K562 (cell line): ENCODE data around the gene NDUFAF8. TPM values are rescaled to one million over a fixed set of nuclear protein-coding genes. Genes with fewer than 3 reads are reported as not detected.
A peak's percentile ranks its signal among the peaks of the same experiment; 100 is the strongest.

Experiments used
- BRF1 ChIP-seq: IDR thresholded peaks from 3 replicates; pipeline ENCODE4 v1.6.1; 2011; ENCODE audit warnings: borderline replicate concordance, mild to moderate bottlenecking; ENCODE audit not compliant: insufficient read length; ENCODE audit errors: extremely low read depth
- NEUROD1 ChIP-seq: fragments of 150-350 bp; IDR thresholded peaks from 2 replicates; pipeline ENCODE4 v1.6.1; 2014; ENCODE audit warnings: borderline replicate concordance, low read length, low read depth; ENCODE audit not compliant: partially characterized antibody
- NR2C2 ChIP-seq, 2 experiments: fragments of 200-800 bp in 1 of 2; sonication (Bioruptor generic) in 1 of 2; sonication (generic) in 1 of 2; formaldehyde crosslinking in 1 of 2; IDR thresholded peaks; 2 replicates each; pipeline versions ENCODE4 v1.6.1 to v1.8.0; 2016 to 2022; ENCODE audit warnings: mild to moderate bottlenecking in 1 of 2, missing compliant biosample characterization in 1 of 2, missing genetic modification characterization in 1 of 2, missing genetic modification reagents in 1 of 2
- POLR2B ChIP-seq: fragments of 450-650 bp; IDR thresholded peaks from 2 replicates; pipeline ENCODE4 v1.6.1; 2018; ENCODE audit warnings: low read depth; ENCODE audit not compliant: partially characterized antibody
- SMC3 ChIP-seq: conservative IDR thresholded peaks from 2 replicates; pipeline ENCODE4 v1.6.1; 2011; ENCODE audit warnings: low read depth, low read length, improper control_type of control experiment; ENCODE audit not compliant: insufficient read depth
- ZNF133 ChIP-seq: fragments of 250-450 bp; sonication (Bioruptor Pico); IDR thresholded peaks from 2 replicates; pipeline ENCODE4 v1.4.0; 2020; ENCODE audit warnings: mild to moderate bottlenecking
- ZNF586 ChIP-seq: fragments of 450-650 bp; formaldehyde crosslinking; conservative IDR thresholded peaks from 2 replicates; pipeline ENCODE4 v1.4.0; 2020; ENCODE audit warnings: mild to moderate bottlenecking, moderate library complexity
- ZNF696 ChIP-seq: fragments of 250-450 bp; sonication (Bioruptor Pico); conservative IDR thresholded peaks from 2 replicates; pipeline ENCODE4 v1.4.0; 2020; ENCODE audit warnings: mild to moderate bottlenecking, moderate library complexity
- polyA plus RNA-seq, 8 experiments: library from polyadenylated mRNA; depleted of rRNA in 4 of 8; stranded (reverse) in 5 of 8; unstranded in 3 of 8; fragments of >200 nt; fragmentation: Nextera tagmentation in 2 of 8; fragmentation: Illumina TruSeq in 1 of 8; extraction: Ambion mirVana in 2 of 8; extraction: Trizol in 1 of 8; gene quantifications; 2 replicates each; pipeline versions ENCODE4 v1.2.1 to v1.2.3, GENCODE V29; 2011 to 2014; ENCODE audit warnings: inconsistent platforms in 1 of 8, missing spikeins in 1 of 8
- total RNA-seq, 7 experiments: library from RNA; depleted of rRNA in 6 of 7; stranded (reverse); fragments of >200 nt in 6 of 7; fragmentation: Illumina TruSeq in 2 of 7; extraction: Trizol in 2 of 7; gene quantifications; 2 replicates each; pipeline versions ENCODE4 v1.2.1 to v1.2.3, GENCODE V29; 2011 to 2021; ENCODE audit warnings: low replicate concordance in 1 of 7
- TF ChIP-seq, protein P1 (sequence below): fragments of 450-650 bp; IDR thresholded peaks from 2 replicates; pipeline ENCODE4 v1.6.1; 2016; ENCODE audit warnings: mild to moderate bottlenecking, moderate library complexity
- TF ChIP-seq, protein P2 (sequence below): sonication (generic); formaldehyde crosslinking; IDR thresholded peaks from 2 replicates; pipeline ENCODE4 v1.8.1; 2023; ENCODE audit warnings: mild to moderate bottlenecking, missing genetic modification reagents

The NDUFAF8 gene
- total and polyA plus RNA-seq, 9 of the 15 experiments (the other 6 are each of a cell fraction or from before 2014, with no cell fraction given) = 13.5 to 144 (median 90.0) TPM

DNA sequence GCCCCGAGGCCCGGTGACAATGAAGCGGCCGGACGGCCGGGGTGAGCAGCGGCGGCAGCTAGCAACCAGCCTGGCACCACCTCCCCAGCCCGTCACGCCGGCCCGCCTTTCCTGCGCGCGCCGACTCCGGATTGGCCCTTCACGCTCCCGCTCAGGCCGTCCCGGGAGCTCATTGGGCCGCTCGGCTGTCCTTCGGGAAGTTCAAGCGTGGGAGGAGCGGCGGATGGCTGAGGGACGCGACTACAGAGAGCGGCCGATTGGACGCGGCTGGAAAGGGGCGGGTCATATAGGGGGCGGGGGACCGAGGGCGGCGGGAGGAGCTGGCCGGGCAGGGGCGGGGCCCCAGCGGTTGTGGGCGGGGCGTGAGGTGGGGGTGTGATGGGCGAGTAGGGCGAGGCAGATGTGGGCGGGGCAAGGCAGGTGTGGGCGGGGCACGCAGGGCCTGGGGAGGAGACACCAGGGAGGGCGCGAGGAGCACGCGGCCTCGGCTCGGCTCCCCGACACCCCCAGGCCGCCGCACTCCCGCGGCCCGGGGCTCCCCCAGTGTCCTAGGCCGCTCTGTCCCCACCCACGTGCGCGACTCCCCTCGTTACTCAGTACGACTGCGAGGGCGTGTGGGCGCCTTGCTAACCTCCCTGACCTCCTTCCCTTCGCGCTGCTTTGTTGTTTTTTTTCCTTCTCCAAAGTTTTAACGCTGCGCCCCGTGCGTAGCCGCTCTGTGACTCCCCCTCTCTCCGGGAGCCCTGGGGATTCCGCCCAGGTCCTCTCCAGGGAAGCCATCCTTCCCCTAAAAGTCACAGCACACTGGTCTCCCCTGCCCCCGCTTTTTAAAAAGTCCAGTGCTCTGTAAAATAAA is 16.0 kb upstream of the NDUFAF8 start, which contains the start of gene CEP131 (continued):
- TF ChIP-seq, protein P1, sequence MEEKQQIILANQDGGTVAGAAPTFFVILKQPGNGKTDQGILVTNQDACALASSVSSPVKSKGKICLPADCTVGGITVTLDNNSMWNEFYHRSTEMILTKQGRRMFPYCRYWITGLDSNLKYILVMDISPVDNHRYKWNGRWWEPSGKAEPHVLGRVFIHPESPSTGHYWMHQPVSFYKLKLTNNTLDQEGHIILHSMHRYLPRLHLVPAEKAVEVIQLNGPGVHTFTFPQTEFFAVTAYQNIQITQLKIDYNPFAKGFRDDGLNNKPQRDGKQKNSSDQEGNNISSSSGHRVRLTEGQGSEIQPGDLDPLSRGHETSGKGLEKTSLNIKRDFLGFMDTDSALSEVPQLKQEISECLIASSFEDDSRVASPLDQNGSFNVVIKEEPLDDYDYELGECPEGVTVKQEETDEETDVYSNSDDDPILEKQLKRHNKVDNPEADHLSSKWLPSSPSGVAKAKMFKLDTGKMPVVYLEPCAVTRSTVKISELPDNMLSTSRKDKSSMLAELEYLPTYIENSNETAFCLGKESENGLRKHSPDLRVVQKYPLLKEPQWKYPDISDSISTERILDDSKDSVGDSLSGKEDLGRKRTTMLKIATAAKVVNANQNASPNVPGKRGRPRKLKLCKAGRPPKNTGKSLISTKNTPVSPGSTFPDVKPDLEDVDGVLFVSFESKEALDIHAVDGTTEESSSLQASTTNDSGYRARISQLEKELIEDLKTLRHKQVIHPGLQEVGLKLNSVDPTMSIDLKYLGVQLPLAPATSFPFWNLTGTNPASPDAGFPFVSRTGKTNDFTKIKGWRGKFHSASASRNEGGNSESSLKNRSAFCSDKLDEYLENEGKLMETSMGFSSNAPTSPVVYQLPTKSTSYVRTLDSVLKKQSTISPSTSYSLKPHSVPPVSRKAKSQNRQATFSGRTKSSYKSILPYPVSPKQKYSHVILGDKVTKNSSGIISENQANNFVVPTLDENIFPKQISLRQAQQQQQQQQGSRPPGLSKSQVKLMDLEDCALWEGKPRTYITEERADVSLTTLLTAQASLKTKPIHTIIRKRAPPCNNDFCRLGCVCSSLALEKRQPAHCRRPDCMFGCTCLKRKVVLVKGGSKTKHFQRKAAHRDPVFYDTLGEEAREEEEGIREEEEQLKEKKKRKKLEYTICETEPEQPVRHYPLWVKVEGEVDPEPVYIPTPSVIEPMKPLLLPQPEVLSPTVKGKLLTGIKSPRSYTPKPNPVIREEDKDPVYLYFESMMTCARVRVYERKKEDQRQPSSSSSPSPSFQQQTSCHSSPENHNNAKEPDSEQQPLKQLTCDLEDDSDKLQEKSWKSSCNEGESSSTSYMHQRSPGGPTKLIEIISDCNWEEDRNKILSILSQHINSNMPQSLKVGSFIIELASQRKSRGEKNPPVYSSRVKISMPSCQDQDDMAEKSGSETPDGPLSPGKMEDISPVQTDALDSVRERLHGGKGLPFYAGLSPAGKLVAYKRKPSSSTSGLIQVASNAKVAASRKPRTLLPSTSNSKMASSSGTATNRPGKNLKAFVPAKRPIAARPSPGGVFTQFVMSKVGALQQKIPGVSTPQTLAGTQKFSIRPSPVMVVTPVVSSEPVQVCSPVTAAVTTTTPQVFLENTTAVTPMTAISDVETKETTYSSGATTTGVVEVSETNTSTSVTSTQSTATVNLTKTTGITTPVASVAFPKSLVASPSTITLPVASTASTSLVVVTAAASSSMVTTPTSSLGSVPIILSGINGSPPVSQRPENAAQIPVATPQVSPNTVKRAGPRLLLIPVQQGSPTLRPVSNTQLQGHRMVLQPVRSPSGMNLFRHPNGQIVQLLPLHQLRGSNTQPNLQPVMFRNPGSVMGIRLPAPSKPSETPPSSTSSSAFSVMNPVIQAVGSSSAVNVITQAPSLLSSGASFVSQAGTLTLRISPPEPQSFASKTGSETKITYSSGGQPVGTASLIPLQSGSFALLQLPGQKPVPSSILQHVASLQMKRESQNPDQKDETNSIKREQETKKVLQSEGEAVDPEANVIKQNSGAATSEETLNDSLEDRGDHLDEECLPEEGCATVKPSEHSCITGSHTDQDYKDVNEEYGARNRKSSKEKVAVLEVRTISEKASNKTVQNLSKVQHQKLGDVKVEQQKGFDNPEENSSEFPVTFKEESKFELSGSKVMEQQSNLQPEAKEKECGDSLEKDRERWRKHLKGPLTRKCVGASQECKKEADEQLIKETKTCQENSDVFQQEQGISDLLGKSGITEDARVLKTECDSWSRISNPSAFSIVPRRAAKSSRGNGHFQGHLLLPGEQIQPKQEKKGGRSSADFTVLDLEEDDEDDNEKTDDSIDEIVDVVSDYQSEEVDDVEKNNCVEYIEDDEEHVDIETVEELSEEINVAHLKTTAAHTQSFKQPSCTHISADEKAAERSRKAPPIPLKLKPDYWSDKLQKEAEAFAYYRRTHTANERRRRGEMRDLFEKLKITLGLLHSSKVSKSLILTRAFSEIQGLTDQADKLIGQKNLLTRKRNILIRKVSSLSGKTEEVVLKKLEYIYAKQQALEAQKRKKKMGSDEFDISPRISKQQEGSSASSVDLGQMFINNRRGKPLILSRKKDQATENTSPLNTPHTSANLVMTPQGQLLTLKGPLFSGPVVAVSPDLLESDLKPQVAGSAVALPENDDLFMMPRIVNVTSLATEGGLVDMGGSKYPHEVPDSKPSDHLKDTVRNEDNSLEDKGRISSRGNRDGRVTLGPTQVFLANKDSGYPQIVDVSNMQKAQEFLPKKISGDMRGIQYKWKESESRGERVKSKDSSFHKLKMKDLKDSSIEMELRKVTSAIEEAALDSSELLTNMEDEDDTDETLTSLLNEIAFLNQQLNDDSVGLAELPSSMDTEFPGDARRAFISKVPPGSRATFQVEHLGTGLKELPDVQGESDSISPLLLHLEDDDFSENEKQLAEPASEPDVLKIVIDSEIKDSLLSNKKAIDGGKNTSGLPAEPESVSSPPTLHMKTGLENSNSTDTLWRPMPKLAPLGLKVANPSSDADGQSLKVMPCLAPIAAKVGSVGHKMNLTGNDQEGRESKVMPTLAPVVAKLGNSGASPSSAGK = peak; percentile 99
- TF ChIP-seq, protein P2, sequence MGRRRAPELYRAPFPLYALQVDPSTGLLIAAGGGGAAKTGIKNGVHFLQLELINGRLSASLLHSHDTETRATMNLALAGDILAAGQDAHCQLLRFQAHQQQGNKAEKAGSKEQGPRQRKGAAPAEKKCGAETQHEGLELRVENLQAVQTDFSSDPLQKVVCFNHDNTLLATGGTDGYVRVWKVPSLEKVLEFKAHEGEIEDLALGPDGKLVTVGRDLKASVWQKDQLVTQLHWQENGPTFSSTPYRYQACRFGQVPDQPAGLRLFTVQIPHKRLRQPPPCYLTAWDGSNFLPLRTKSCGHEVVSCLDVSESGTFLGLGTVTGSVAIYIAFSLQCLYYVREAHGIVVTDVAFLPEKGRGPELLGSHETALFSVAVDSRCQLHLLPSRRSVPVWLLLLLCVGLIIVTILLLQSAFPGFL = no peak
- no peak for TF ChIP-seq NR2C2 (CRISPR knock-in tag; IDR thresholded peaks at IDR 0.05)
- TF ChIP-seq NR2C2 (tag; IDR thresholded peaks at IDR 0.05) = peak; percentile 86
- TF ChIP-seq ZNF133 (CRISPR knock-in tag) = no peak
- TF ChIP-seq ZNF696 (CRISPR knock-in tag) = no peak
- TF ChIP-seq SMC3 = no peak
- no peak for TF ChIP-seq ZNF586
- peak; percentile 70 for TF ChIP-seq POLR2B
- TF ChIP-seq BRF1 = no peak
- TF ChIP-seq NEUROD1 = peak; percentile 98
